Fibroblast of villous mesenchyme (primary cell): ENCODE measurements around the gene GARIN1A. TPM values are rescaled to one million over a fixed set of nuclear protein-coding genes. Genes with fewer than 3 reads are reported as not detected.
"Not testable (repeated sequence)": the region's sequence is repeated elsewhere in the genome, so short reads cannot be mapped to it uniquely, and the experiment has no call there.

Experiments used
- DNase-seq: peaks from one replicate; pipeline ENCODE4 v3.0.0-alpha.2; 2010; ENCODE audit warnings: low read depth
- H3K4me3 ChIP-seq: 2 replicates; pipeline ENCODE4 v1.5.1; 2011; ENCODE audit warnings: low read depth, mild to moderate bottlenecking, low read length
- CTCF ChIP-seq: IDR thresholded peaks from 2 replicates; pipeline ENCODE4 v1.5.1; 2012; ENCODE audit warnings: low read depth, mild to moderate bottlenecking, low read length; ENCODE audit not compliant: insufficient read depth
- total RNA-seq: library from RNA; depleted of rRNA; stranded (reverse); fragments of >200 nt; gene quantifications from 2 replicates; pipeline ENCODE4 v1.2.3, GENCODE V29; 2012

The GARIN1A gene
- total RNA-seq, 1 donor, result 2.6 TPM

DNA sequence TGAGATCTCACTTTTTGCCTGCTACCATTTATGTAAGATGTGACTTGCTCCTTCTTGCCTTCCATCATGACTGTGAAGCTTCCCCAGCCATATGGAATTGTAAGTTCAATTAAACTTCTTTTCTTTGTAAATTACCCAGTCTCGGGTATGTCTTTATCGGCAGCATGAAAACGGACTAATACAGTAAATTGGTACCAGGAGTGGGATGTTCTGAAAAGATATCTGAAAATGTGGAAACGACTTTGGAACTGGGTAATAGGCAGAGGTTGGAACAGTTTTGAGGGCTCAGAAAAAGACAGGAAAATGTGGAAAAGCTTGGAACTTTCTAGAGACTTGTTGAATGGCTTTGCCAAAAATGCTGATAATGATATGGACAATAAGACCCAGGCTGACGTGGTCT, 10.6 kb upstream of the GARIN1A start:
- no peak for DNase-seq
- no peak overlapping the region for H3K4me3 ChIP-seq
- no peak for TF ChIP-seq CTCF

DNA sequence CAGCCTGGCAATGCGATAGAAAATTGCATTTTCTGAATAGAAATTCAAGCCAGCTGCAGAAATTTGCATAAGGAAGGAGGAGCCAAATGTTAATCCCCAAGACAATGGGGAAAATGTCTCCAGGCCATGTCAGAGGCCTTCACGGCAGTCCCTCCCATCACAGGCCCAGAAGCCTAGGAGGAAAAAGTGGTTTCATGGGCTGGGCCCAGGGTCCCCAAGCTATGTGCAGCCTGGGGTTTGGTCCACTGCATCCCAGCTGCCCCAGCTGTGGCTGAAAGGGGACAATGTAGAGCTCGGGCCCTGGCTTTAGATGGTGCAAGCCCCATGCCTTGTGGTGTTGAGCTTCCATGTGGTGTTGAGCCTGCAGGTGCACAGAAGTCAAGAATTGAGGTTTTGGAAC, 10.0 kb upstream of the GARIN1A start:
- no peak overlapping the region for H3K4me3 ChIP-seq
- DNase-seq, result no peak
- no peak for TF ChIP-seq CTCF

DNA sequence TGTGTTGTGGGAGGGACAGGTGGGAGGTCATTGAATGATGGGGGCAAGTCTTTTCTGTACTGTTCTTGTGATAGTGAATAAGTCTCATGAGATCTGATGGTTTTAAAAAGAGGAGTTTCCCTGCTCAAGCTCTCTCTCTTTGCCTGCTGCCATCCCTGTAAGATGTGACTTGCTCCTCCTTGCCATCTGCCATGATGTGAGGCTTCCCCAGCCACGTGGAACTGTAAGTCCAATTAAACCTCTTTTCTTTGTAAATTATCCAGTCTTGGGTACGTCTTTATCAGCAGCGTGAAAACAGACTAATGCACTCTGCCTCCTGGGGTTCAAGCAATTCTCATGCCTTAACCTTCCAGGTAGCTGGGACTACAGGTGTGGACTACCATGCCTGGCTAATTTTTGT, 8.9 kb upstream of the GARIN1A start:
- not testable (repeated sequence) for H3K4me3 ChIP-seq, DNase-seq

DNA sequence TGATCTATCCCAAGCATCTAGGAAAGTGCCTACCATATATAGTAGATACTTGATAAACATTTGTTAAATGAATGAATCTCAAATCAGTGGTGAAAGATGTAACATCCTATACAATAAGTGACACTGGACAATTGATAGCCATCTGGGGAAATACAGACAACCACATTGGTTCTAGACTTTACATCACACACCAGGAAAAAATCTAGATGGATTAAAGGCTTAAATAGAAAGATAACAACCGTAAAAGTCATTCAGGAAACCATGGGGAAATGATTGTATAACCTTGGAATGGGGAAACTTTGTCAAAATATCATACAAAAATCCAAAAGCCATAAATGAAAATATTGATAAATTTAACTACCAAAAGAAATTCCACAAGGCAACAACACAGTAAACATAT, 7.0 kb upstream of the GARIN1A start:
- TF ChIP-seq CTCF, result no peak
- DNase-seq, result peak; percentile 66
- H3K4me3 ChIP-seq, result no peak overlapping the region

GRCh38 chr7:128666200-128666599, 5.9 kb upstream of the GARIN1A start:
- TF ChIP-seq CTCF, result peak; percentile 40
- DNase-seq, result peak; percentile 30

GRCh38 chr7:128672927-128673517, 930 bp downstream of the GARIN1A start:
- DNase-seq, result peak; percentile 34

More at GRCh38 chr7:128666200-128666599, 5.9 kb upstream of the GARIN1A start:
- H3K4me3 ChIP-seq, result no peak overlapping the region

DNA sequence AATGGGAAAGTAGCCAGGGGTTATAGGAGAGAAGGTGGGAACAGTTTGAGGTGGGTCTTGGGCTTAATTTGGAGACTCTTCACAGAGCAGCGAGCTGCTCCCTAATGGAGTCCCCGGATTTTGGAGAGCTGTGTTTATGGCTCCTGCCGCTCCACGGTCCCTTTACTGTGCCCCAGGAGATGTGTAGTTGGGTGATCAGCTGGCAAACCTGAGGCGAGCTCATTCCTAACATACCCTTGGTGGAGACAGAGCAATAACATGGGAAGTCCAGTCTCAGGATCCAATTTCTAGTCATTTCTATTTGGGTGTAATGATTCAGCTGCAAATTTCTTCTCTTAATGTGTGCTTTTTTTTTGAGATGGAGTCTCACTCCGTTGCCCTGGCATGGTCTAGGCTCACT, 1.5 kb downstream of the GARIN1A start:
- no peak overlapping the region for H3K4me3 ChIP-seq
- no peak for TF ChIP-seq CTCF
- no peak for DNase-seq

More at GRCh38 chr7:128672927-128673517, 930 bp downstream of the GARIN1A start:
- TF ChIP-seq CTCF, result peak; percentile 60
- no peak overlapping the region for H3K4me3 ChIP-seq
